ENCODE data around the gene CLCA2.

CLCA2 gene, protein sequence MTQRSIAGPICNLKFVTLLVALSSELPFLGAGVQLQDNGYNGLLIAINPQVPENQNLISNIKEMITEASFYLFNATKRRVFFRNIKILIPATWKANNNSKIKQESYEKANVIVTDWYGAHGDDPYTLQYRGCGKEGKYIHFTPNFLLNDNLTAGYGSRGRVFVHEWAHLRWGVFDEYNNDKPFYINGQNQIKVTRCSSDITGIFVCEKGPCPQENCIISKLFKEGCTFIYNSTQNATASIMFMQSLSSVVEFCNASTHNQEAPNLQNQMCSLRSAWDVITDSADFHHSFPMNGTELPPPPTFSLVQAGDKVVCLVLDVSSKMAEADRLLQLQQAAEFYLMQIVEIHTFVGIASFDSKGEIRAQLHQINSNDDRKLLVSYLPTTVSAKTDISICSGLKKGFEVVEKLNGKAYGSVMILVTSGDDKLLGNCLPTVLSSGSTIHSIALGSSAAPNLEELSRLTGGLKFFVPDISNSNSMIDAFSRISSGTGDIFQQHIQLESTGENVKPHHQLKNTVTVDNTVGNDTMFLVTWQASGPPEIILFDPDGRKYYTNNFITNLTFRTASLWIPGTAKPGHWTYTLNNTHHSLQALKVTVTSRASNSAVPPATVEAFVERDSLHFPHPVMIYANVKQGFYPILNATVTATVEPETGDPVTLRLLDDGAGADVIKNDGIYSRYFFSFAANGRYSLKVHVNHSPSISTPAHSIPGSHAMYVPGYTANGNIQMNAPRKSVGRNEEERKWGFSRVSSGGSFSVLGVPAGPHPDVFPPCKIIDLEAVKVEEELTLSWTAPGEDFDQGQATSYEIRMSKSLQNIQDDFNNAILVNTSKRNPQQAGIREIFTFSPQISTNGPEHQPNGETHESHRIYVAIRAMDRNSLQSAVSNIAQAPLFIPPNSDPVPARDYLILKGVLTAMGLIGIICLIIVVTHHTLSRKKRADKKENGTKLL

GRCh38 chr1:86423873-86424272 lies at the start of gene CLCA2:
TSS of gene CLCA2 (plus strand) at chr1:86424171. CDS start at chr1:86424248, 77 bp downstream.
- DNase-seq (ENCODE audit: low read depth in 2 of 2), result no peak

GRCh38 chr1:86375688-86376087 lies 48.3 kb upstream of the CLCA2 start:
- no peak for DNase-seq (ENCODE audit: low read depth in 2 of 2)

DNA sequence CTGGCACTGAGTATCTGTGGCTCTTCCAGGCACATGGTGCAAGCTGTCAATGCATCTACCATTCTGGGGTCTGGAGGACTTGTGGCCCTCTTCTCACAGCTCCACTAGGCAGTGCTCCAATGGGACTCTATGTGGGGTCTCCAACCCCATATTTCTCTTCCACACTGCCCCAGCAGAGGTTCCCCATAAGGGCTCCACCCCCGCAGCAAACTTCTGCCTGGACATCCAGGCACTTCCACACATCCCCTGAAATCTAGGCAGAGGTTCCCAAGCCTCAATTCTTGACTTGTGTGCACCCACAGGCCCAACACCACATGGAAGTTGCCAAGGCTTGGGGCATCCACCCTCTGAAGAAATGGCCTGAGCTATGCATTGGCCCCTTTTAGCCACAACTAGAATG lies 46.6 kb upstream of the CLCA2 start:
- no peak for DNase-seq (ENCODE audit: low read depth in 2 of 2)

DNA sequence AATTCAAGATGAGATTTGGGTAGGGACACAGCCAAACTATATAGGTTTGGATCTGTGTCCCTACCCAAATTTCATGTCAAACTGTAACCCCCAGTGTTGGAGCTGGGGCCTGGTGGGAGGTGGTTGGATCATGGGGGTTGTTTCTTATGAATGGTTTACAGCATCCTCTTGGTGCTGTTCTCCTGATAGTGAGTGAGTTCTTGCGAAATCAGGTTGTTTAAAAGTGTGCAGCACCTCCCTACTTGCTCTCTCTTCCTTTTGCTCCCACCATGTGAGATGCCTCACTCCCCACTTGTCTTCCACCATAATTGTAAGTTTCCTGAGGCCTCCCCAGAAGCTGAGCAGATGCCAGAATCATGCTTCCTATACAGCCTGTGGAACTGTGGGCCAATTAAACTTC lies 45.2 kb upstream of the CLCA2 start:
- DNase-seq (ENCODE audit: low read depth in 2 of 2), result no peak

DNA sequence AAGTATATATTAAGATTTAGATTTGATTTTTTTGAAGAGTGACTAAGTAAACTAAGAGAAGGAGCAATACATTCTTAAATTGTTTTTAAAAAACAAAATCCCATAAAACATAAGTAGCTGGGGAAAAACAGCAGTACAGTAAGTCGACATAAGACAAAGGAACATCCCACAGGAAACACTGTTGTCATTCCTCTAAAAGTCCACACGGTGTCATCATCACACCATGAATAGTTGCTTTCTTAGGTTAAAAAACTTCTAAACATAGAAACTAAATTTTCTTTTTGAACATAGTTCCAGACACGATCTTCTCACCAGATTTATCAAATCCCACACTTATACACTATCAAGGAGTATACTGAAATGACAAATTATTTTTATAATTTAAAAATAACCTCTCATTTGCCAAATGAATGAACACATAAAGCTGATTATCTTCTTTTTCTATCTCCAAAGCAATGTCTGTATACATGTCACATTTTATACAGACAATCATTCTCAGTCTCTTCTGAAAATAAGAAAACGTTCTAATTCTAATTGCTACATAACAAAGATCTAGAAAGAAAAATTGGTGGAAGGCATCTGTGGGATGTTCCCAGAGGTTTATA lies 43.6 kb upstream of the CLCA2 start:
- DNase-seq (ENCODE audit: low read depth in 2 of 2), result no peak

DNA sequence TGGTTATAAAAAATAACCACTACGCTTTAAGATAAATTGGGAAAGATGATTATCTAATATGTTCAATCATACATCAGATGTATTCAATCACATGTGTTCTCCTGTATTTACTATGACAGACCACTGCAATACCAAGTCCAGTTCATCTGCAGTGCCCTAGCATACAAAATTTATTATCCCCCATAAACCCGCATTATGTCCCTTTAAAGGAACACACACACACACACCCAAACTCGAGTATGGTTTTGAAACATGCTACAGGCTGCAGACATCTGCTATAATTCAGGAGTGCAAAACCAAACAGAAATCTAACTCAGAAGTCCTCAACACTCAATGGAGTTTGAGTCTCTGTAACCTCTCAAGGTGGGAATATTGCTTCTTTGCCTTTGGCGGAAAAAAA lies 42.7 kb upstream of the CLCA2 start:
- DNase-seq (ENCODE audit: low read depth in 2 of 2), result no peak

- no peak for DNase-seq (ENCODE audit: low read depth in 2 of 2)
These were observed 41.1 kb upstream of the CLCA2 start for GRCh38 chr1:86382878-86383277.

DNA sequence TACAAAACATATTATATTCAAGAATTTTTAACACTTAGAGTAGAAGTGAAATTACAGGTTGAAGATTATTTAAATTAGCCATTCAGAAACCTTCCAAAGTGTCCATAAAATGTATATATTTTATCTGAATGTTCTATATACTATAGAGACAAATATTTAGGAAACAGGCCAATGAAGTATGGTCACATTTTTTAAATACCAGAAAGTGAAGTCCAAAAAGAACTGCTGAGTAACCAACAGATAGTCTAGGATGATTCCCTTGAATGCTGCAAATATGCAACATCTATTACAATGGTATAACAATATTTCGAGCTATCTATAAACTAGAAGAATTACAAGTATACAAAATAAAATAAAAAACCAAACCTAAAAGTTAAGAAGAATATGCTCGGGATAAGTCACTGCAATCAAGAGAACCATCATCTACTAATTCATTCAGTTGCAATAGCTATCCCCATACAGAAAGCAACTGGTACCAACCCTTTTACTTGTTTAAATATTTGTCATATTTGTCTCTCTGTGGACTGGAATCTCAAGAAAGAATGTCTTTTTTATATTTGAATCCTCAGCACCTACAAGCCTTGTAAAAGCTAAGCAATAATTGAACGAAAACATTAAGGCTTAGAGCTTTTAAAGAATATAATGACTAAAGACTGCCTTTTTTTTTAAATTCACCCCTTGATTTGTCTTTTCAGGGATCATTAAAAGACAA lies 35.9 kb upstream of the CLCA2 start:
- no peak for DNase-seq (ENCODE audit: low read depth in 2 of 2)

DNA sequence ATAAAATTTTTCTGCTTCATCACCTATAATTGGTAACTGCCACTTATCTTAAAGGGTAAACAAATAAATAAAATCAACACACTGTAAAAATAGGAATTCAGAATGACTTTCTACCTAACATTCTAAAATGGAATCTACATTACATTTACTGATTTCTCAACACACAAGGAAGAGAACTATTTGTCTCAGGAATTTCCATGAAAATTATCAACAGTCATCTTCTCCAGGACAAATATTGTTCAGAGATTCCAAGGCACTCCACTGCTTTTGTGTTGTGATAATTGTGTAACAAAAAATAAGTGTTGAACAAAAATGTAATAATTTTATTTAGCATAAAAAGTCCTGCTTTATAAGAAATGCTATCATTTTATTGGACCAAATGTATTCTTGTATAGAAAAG lies 35.2 kb upstream of the CLCA2 start:
- no peak for DNase-seq (ENCODE audit: low read depth in 2 of 2)

DNA sequence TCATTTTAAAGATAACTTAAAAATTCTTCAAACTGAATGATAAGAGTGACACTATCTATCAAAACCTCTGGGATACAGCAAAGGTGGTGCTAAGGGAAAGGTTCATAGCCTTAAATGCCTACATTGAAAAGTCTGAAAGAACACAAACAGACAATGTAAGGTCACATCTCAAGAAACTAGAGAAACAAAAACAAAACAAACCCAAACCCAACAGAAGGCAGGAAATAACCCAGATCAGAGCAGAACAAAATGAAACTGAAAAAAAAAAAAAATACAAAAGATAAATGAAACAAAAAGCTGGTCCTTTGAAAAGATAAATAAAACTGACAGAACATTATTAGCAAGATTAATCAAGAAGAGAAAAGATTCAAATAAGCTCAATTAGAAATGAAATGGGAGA lies 34.7 kb upstream of the CLCA2 start:
- DNase-seq (ENCODE audit: low read depth in 2 of 2), result no peak

- DNase-seq (ENCODE audit: low read depth in 2 of 2), result no peak
These were observed 29.6 kb upstream of the CLCA2 start for GRCh38 chr1:86394416-86394815.

- peak; percentile 67 to 79 for DNase-seq (ENCODE audit: low read depth in 2 of 2)
These were observed 28.0 kb upstream of the CLCA2 start, which contains the start of gene ODF2L for GRCh38 chr1:86395751-86396497. TSS of gene ODF2L (minus strand) at chr1:86396323. CDS start at chr1:86387027, 9,296 bp downstream.

- DNase-seq (ENCODE audit: low read depth in 2 of 2), result no peak
These were observed 27.5 kb upstream of the CLCA2 start for GRCh38 chr1:86396498-86396890.

DNA sequence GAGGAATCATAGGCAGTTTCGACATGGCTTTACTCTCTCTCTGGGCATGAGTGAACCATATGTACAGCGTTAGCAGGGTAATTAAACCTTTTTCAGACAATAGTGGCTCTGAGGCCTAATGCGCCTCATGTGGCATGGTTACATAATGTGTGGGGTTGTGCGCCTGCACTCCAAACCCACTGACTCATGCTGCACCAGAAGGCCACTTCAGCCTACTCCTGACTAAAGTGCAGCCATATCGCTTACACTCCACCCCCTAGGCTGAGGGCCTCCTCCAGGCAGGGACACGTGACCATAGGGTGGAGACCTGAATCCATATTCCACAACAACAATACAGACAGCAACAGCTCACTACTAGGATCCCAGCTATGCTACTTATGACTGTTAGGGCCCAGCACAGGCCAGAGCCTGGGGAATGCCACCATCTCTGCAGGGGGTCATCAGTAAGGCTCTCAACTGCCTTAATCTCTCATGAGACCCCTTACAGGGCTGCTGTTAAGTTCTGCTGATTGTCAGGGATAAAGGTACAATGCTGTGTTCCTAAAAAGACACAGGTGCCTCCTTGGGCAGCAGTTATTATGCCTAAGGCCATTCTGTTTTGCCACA lies 14.5 kb upstream of the CLCA2 start:
- DNase-seq (ENCODE audit: low read depth in 2 of 2), result no peak

GRCh38 chr1:86410879-86411278 lies 13.1 kb upstream of the CLCA2 start:
- DNase-seq (ENCODE audit: low read depth in 2 of 2), result no peak

GRCh38 chr1:86416343-86416742 lies 7.6 kb upstream of the CLCA2 start:
- no peak for DNase-seq (ENCODE audit: low read depth in 2 of 2)

DNA sequence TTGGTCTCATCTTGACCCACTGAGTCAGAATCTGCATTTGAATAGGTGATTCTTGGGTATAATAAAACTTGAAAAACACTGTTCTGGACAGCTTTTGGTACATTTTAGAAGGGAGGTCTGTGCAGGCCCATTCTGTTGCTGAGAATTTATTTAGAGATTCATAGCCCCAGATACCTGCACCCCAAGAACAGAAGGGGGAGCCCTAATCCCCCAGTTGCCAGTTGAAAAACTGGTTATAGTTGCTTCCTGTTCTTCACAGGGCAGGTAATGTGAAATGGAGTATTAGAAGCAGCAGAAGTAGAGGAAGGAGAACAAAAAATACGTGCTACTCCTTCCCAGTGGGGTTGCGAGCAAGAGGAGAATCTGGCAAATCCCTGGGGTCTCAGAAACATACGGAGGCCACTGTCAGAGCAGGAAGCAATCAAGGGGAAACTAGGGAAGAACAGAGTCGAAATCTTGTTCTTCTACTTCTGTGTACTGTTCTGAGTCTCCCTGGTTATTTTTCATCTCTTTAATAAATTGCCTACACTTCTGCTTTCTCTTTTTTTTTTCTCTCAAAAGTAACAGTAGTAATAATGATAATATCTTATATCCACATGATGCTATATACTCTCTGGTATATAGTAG lies 4.6 kb upstream of the CLCA2 start:
- DNase-seq (ENCODE audit: low read depth in 2 of 2), result no peak

GRCh38 chr1:86421601-86422280 lies 2.2 kb upstream of the CLCA2 start:
- no peak for DNase-seq (ENCODE audit: low read depth in 2 of 2)

GRCh38 chr1:86423473-86423872 lies 498 bp upstream of the CLCA2 start:
- DNase-seq (ENCODE audit: low read depth in 2 of 2), result no peak

Data from stimulated activated CD8-positive, alpha-beta memory T cell treated with anti-CD3 and anti-CD28 coated beads, Interleukin-7, amount 100 ng/mL, for 1 hour (primary cell).